C4-2B (cell line): ENCODE measurements around the gene ADAMTS7.
"Not testable (repeated sequence)": the region's sequence is repeated elsewhere in the genome, so short reads cannot be mapped to it uniquely, and the experiment has no call there.

ENCODE experiments used
- CTCF ChIP-seq: fragments of 450-650 bp; conservative IDR thresholded peaks from 2 replicates; pipeline ENCODE4 v1.5.1; 2017; ENCODE audit warnings: mild to moderate bottlenecking
- ZFX ChIP-seq: fragments of 450-650 bp; IDR thresholded peaks from 2 replicates; pipeline ENCODE4 v1.6.1; 2017

GRCh38 chr15:78747877-78748276 lies 63.4 kb downstream of the ADAMTS7 start:
- TF ChIP-seq CTCF, ZFX: not testable (repeated sequence)
